ENCODE measurements around the gene TSHZ2.

The TSHZ2 gene

GRCh38 chr20:52974179-52974594, 2.0 kb downstream of the TSHZ2 start:
- Histone ChIP-seq H3K27me3 (ENCODE audit: insufficient read depth, insufficient read length) (peaks cover 32% of the 10 kb centered on the region), H3K4me3 (ENCODE audit: insufficient read length, low read depth) (no peak overlapping the region), H3K4me1 (ENCODE audit: insufficient read depth, insufficient read length) (no peaks in the 10 kb centered on the region), H3K9ac (ENCODE audit: insufficient read length, low read depth) (no peak overlapping the region), H3K9me3 (ENCODE audit: insufficient read depth, low read length) (no peaks in the 10 kb centered on the region), H3K36me3 (ENCODE audit: insufficient read depth, insufficient read length, low read length) (no peaks in the 10 kb centered on the region)
- TF ChIP-seq YY1 (IDR thresholded peaks at IDR 0.05; ENCODE audit: insufficient read depth, insufficient read length) = no peak
- TF ChIP-seq SUZ12 (IDR thresholded peaks at IDR 0.05; ENCODE audit: extremely low read depth, insufficient read depth, insufficient read length) = no peak
- TF ChIP-seq ZNF274 (IDR thresholded peaks at IDR 0.05; ENCODE audit: low read depth, low read length) = no peak
- no peak for DNase-seq (ENCODE audit: low read depth, low spot score)

- Histone ChIP-seq H3K9ac (ENCODE audit: insufficient read length, low read depth) (no peak overlapping the region), H3K9me3 (ENCODE audit: insufficient read depth, low read length) (no peaks in the 10 kb centered on the region), H3K4me3 (ENCODE audit: insufficient read length, low read depth) (no peak overlapping the region), H3K4me1 (ENCODE audit: insufficient read depth, insufficient read length) (no peaks in the 10 kb centered on the region), H3K36me3 (ENCODE audit: insufficient read depth, insufficient read length, low read length) (no peaks in the 10 kb centered on the region), H3K27me3 (ENCODE audit: insufficient read depth, insufficient read length) (peaks cover 32% of the 10 kb centered on the region)
- TF ChIP-seq YY1 (IDR thresholded peaks at IDR 0.05; ENCODE audit: insufficient read depth, insufficient read length) (no peak), ZNF274 (IDR thresholded peaks at IDR 0.05; ENCODE audit: low read depth, low read length) (no peak), SUZ12 (IDR thresholded peaks at IDR 0.05; ENCODE audit: extremely low read depth, insufficient read depth, insufficient read length) (no peak)
- DNase-seq (ENCODE audit: low read depth, low spot score) = no peak
Observed at GRCh38 chr20:52975029-52975732, 3.0 kb downstream of the TSHZ2 start.

GRCh38 chr20:52975803-52976531, 3.8 kb downstream of the TSHZ2 start:
- H3K9ac ChIP-seq (ENCODE audit: insufficient read length, low read depth) = no peak overlapping the region
- no peaks in the 10 kb centered on the region for H3K9me3 ChIP-seq (ENCODE audit: insufficient read depth, low read length)
- H3K4me3 ChIP-seq (ENCODE audit: insufficient read length, low read depth) = no peak overlapping the region
- no peak for DNase-seq (ENCODE audit: low read depth, low spot score)
- no peak for TF ChIP-seq SUZ12 (IDR thresholded peaks at IDR 0.05; ENCODE audit: extremely low read depth, insufficient read depth, insufficient read length)
- TF ChIP-seq YY1 (IDR thresholded peaks at IDR 0.05; ENCODE audit: insufficient read depth, insufficient read length) = no peak
- no peak for TF ChIP-seq ZNF274 (IDR thresholded peaks at IDR 0.05; ENCODE audit: low read depth, low read length)
- H3K4me1 ChIP-seq (ENCODE audit: insufficient read depth, insufficient read length) = no peaks in the 10 kb centered on the region
- no peaks in the 10 kb centered on the region for H3K36me3 ChIP-seq (ENCODE audit: insufficient read depth, insufficient read length, low read length)
- peaks cover 32% of the 10 kb centered on the region for H3K27me3 ChIP-seq (ENCODE audit: insufficient read depth, insufficient read length)

GRCh38 chr20:52978851-52979250, 6.7 kb downstream of the TSHZ2 start:
- Histone ChIP-seq H3K9me3 (ENCODE audit: insufficient read depth, low read length) (no peaks in the 10 kb centered on the region), H3K9ac (ENCODE audit: insufficient read length, low read depth) (no peak overlapping the region), H3K36me3 (ENCODE audit: insufficient read depth, insufficient read length, low read length) (no peaks in the 10 kb centered on the region), H3K27me3 (ENCODE audit: insufficient read depth, insufficient read length) (peaks cover 19% of the 10 kb centered on the region), H3K4me3 (ENCODE audit: insufficient read length, low read depth) (no peak overlapping the region), H3K4me1 (ENCODE audit: insufficient read depth, insufficient read length) (no peaks in the 10 kb centered on the region)
- DNase-seq (ENCODE audit: low read depth, low spot score) = no peak
- no peak for TF ChIP-seq YY1 (IDR thresholded peaks at IDR 0.05; ENCODE audit: insufficient read depth, insufficient read length)
- TF ChIP-seq ZNF274 (IDR thresholded peaks at IDR 0.05; ENCODE audit: low read depth, low read length) = no peak
- TF ChIP-seq SUZ12 (IDR thresholded peaks at IDR 0.05; ENCODE audit: extremely low read depth, insufficient read depth, insufficient read length) = no peak

GRCh38 chr20:52981051-52981450, 8.9 kb downstream of the TSHZ2 start:
- peaks cover 2% of the 10 kb centered on the region for H3K4me1 ChIP-seq (ENCODE audit: insufficient read depth, insufficient read length)
- TF ChIP-seq SUZ12 (IDR thresholded peaks at IDR 0.05; ENCODE audit: extremely low read depth, insufficient read depth, insufficient read length) (no peak), ZNF274 (IDR thresholded peaks at IDR 0.05; ENCODE audit: low read depth, low read length) (no peak), YY1 (IDR thresholded peaks at IDR 0.05; ENCODE audit: insufficient read depth, insufficient read length) (no peak)
- no peak overlapping the region for H3K4me3 ChIP-seq (ENCODE audit: insufficient read length, low read depth)

GRCh38 chr20:52983726-52984450, 11.7 kb downstream of the TSHZ2 start:
- Histone ChIP-seq H3K36me3 (ENCODE audit: insufficient read depth, insufficient read length, low read length) (no peaks in the 10 kb centered on the region), H3K9ac (ENCODE audit: insufficient read length, low read depth) (no peak overlapping the region), H3K4me1 (ENCODE audit: insufficient read depth, insufficient read length) (peaks cover 2% of the 10 kb centered on the region), H3K4me3 (ENCODE audit: insufficient read length, low read depth) (no peak overlapping the region), H3K9me3 (ENCODE audit: insufficient read depth, low read length) (no peaks in the 10 kb centered on the region), H3K27me3 (ENCODE audit: insufficient read depth, insufficient read length) (no peaks in the 10 kb centered on the region)
- TF ChIP-seq ZNF274 (IDR thresholded peaks at IDR 0.05; ENCODE audit: low read depth, low read length) (no peak), YY1 (IDR thresholded peaks at IDR 0.05; ENCODE audit: insufficient read depth, insufficient read length) (no peak), SUZ12 (IDR thresholded peaks at IDR 0.05; ENCODE audit: extremely low read depth, insufficient read depth, insufficient read length) (no peak)
- no peak for DNase-seq (ENCODE audit: low read depth, low spot score)

More at GRCh38 chr20:52981051-52981450, 8.9 kb downstream of the TSHZ2 start:
- Histone ChIP-seq H3K27me3 (ENCODE audit: insufficient read depth, insufficient read length) (no peaks in the 10 kb centered on the region), H3K9ac (ENCODE audit: insufficient read length, low read depth) (no peak overlapping the region), H3K9me3 (ENCODE audit: insufficient read depth, low read length) (no peaks in the 10 kb centered on the region), H3K36me3 (ENCODE audit: insufficient read depth, insufficient read length, low read length) (no peaks in the 10 kb centered on the region)
- no peak for DNase-seq (ENCODE audit: low read depth, low spot score)

- no peak for TF ChIP-seq SUZ12 (IDR thresholded peaks at IDR 0.05; ENCODE audit: extremely low read depth, insufficient read depth, insufficient read length)
Observed at GRCh38 chr20:52984451-52984810, 12.3 kb downstream of the TSHZ2 start.

More at GRCh38 chr20:52984451-52984810, 12.3 kb downstream of the TSHZ2 start:
- no peaks in the 10 kb centered on the region for H3K9me3 ChIP-seq (ENCODE audit: insufficient read depth, low read length)
- no peak overlapping the region for H3K4me3 ChIP-seq (ENCODE audit: insufficient read length, low read depth)
- no peaks in the 10 kb centered on the region for H3K27me3 ChIP-seq (ENCODE audit: insufficient read depth, insufficient read length)
- DNase-seq (ENCODE audit: low read depth, low spot score) = no peak
- no peak overlapping the region for H3K9ac ChIP-seq (ENCODE audit: insufficient read length, low read depth)
- H3K4me1 ChIP-seq (ENCODE audit: insufficient read depth, insufficient read length) = peaks cover 2% of the 10 kb centered on the region
- no peaks in the 10 kb centered on the region for H3K36me3 ChIP-seq (ENCODE audit: insufficient read depth, insufficient read length, low read length)

Measured in NT2/D1 (cell line).